ENCODE measurements around the gene ATXN7L3. TPM values are rescaled to one million over a fixed set of nuclear protein-coding genes. Genes with fewer than 3 reads are reported as not detected.

The ATXN7L3 gene
- total and polyA plus RNA-seq, 10 of the 15 experiments (the other 5 are each of a cell fraction or from before 2014, with no cell fraction given) = 0.71 to 78.7 (median 32.7) TPM

DNA sequence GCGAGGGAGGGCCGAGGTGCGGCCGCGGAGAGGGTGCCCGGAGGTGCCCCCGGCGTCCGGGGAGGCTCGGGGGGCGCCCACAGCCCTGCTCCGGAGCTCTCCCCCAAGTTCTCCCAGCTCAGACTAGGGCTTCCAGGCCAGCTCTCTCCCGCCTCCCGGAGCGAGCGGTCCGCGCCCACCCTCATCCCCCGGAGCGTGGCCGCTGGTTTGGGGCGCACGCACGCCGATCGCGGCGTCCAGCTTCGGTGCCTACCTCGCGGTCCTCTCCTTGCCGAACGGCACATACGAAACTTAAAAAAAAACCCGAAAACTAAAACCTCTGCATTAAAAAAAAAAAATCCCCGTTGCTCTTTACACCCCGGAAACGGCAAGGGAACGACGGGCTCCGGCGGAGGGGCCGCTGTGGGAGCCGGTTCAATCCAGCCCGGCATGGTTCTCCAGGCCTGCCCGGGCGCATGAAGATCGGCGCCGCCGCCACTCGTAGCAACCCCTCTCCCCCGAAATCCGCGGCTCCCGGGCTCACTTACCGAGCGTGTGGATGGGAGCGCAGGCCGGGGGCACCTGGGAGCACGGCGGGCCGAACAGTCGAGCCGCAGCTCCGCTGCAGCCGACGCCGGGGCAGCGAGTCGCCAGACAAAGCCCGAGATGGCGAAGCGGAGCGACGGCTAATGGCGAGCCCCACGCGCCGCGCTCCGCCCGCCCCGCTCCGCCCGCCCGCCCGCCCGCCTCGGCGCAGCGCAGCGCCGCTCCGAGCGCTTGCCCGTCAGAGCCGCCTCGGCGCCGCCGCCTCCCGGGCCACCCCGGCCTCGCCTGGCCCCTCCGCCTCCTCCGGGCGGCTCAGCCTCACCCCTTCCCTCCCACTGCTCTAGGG, 20.8 kb upstream of the ATXN7L3 start (continued):
- TF ChIP-seq, protein P1, sequence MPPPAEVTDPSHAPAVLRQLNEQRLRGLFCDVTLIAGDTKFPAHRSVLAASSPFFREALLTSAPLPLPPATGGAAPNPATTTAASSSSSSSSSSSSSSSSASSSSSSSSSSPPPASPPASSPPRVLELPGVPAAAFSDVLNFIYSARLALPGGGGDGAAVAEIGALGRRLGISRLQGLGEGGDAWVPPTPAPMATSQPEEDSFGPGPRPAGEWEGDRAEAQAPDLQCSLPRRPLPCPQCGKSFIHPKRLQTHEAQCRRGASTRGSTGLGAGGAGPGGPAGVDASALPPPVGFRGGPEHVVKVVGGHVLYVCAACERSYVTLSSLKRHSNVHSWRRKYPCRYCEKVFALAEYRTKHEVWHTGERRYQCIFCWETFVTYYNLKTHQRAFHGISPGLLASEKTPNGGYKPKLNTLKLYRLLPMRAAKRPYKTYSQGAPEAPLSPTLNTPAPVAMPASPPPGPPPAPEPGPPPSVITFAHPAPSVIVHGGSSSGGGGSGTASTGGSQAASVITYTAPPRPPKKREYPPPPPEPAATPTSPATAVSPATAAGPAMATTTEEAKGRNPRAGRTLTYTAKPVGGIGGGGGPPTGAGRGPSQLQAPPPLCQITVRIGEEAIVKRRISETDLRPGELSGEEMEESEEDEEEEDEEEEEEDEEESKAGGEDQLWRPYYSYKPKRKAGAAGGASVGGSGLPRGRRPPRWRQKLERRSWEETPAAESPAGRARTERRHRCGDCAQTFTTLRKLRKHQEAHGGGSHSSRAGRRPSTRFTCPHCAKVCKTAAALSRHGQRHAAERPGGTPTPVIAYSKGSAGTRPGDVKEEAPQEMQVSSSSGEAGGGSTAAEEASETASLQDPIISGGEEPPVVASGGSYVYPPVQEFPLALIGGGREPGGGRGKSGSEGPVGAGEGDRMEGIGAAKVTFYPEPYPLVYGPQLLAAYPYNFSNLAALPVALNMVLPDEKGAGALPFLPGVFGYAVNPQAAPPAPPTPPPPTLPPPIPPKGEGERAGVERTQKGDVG (CRISPR knock-in tag; IDR thresholded peaks at IDR 0.05) = no peak
- TF ChIP-seq YY1 (IDR thresholded peaks at IDR 0.05; ENCODE audit: low read depth, low read length) (0 out of 2 replicates have a peak, but pooled peaks have one; percentile 30), KAT2A (conservative IDR thresholded peaks at IDR 0.05; ENCODE audit: control insufficient read depth, low read depth, low read length) (no peak), SMARCA5 (IDR thresholded peaks at IDR 0.05) (peak; percentile 7; the same call in 1 of the 2 replicates), ATF7 (IDR thresholded peaks at IDR 0.05; ENCODE audit: low read depth) (no peak), SREBF2 (IDR thresholded peaks at IDR 0.05; ENCODE audit: low read length) (no peak), MYB (IDR thresholded peaks at IDR 0.05; ENCODE audit: borderline replicate concordance, low read depth, low read length) (no peak), JUND (IDR thresholded peaks at IDR 0.05; ENCODE audit: low read depth, low read length) (no peak), HDGF (IDR thresholded peaks at IDR 0.05) (peak; percentile 72; the same call in 1 of the 2 replicates), BRCA1 (IDR thresholded peaks at IDR 0.05; ENCODE audit: low read depth, low read length) (no peak), CBX5 (IDR thresholded peaks at IDR 0.05; ENCODE audit: low read depth) (no peak), SMAD1 (IDR thresholded peaks at IDR 0.05; ENCODE audit: low read depth, partially characterized antibody) (no peak), FOXM1 (IDR thresholded peaks at IDR 0.05; ENCODE audit: low read depth, low read length) (no peak), ZBED1 (IDR thresholded peaks at IDR 0.05; ENCODE audit: borderline replicate concordance) (no peak)
- TF ChIP-seq, protein P2, sequence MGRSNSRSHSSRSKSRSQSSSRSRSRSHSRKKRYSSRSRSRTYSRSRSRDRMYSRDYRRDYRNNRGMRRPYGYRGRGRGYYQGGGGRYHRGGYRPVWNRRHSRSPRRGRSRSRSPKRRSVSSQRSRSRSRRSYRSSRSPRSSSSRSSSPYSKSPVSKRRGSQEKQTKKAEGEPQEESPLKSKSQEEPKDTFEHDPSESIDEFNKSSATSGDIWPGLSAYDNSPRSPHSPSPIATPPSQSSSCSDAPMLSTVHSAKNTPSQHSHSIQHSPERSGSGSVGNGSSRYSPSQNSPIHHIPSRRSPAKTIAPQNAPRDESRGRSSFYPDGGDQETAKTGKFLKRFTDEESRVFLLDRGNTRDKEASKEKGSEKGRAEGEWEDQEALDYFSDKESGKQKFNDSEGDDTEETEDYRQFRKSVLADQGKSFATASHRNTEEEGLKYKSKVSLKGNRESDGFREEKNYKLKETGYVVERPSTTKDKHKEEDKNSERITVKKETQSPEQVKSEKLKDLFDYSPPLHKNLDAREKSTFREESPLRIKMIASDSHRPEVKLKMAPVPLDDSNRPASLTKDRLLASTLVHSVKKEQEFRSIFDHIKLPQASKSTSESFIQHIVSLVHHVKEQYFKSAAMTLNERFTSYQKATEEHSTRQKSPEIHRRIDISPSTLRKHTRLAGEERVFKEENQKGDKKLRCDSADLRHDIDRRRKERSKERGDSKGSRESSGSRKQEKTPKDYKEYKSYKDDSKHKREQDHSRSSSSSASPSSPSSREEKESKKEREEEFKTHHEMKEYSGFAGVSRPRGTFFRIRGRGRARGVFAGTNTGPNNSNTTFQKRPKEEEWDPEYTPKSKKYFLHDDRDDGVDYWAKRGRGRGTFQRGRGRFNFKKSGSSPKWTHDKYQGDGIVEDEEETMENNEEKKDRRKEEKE (IDR thresholded peaks at IDR 0.05) = no peak
- TF ChIP-seq, protein P3, sequence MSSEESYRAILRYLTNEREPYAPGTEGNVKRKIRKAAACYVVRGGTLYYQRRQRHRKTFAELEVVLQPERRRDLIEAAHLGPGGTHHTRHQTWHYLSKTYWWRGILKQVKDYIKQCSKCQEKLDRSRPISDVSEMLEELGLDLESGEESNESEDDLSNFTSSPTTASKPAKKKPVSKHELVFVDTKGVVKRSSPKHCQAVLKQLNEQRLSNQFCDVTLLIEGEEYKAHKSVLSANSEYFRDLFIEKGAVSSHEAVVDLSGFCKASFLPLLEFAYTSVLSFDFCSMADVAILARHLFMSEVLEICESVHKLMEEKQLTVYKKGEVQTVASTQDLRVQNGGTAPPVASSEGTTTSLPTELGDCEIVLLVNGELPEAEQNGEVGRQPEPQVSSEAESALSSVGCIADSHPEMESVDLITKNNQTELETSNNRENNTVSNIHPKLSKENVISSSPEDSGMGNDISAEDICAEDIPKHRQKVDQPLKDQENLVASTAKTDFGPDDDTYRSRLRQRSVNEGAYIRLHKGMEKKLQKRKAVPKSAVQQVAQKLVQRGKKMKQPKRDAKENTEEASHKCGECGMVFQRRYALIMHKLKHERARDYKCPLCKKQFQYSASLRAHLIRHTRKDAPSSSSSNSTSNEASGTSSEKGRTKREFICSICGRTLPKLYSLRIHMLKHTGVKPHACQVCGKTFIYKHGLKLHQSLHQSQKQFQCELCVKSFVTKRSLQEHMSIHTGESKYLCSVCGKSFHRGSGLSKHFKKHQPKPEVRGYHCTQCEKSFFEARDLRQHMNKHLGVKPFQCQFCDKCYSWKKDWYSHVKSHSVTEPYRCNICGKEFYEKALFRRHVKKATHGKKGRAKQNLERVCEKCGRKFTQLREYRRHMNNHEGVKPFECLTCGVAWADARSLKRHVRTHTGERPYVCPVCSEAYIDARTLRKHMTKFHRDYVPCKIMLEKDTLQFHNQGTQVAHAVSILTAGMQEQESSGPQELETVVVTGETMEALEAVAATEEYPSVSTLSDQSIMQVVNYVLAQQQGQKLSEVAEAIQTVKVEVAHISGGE (CRISPR knock-in tag; IDR thresholded peaks at IDR 0.05) = no peak
